ENCODE data around the gene KAZALD1. TPM values are rescaled to one million over a fixed set of nuclear protein-coding genes. Genes with fewer than 3 reads are reported as not detected.
A peak's percentile ranks its signal among the peaks of the same experiment; 100 is the strongest.

Gene KAZALD1
- total and polyA plus RNA-seq, 4 donors: 4.1 to 12.1 (median 7.4) TPM

DNA sequence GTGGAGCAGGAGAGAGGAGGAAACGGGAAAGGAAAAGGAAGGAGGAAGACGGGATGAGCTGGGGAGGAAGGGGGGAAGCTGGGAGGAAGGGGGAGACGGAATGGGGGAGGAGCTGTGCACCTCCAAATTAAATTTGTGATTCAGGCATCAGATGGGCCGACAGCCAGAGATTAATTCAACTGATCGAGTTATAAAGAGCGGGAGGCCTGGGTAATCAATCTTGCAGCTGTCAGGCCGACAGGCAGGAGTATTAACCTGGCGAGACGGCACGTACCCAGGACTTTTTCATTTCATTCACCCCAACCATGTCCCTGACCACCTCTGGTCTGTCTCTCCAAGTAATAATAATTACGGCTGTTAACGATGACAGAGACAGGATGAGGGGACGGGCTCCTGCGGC, 26.2 kb downstream of the KAZALD1 start:
- H3K9me3 ChIP-seq (ENCODE audit: control insufficient read depth in 4 of 4, insufficient read depth in 3 of 4, low read length in 3 of 4): no peaks in the 10 kb centered on the region
- DNase-seq (no peak), ATAC-seq (ENCODE audit: insufficient read depth, low FRiP score) (no peak)
- no peak overlapping the region for H3K9ac ChIP-seq (ENCODE audit: insufficient read depth in 1 of 2, low read length in 2 of 2)
- TF ChIP-seq, protein P1, sequence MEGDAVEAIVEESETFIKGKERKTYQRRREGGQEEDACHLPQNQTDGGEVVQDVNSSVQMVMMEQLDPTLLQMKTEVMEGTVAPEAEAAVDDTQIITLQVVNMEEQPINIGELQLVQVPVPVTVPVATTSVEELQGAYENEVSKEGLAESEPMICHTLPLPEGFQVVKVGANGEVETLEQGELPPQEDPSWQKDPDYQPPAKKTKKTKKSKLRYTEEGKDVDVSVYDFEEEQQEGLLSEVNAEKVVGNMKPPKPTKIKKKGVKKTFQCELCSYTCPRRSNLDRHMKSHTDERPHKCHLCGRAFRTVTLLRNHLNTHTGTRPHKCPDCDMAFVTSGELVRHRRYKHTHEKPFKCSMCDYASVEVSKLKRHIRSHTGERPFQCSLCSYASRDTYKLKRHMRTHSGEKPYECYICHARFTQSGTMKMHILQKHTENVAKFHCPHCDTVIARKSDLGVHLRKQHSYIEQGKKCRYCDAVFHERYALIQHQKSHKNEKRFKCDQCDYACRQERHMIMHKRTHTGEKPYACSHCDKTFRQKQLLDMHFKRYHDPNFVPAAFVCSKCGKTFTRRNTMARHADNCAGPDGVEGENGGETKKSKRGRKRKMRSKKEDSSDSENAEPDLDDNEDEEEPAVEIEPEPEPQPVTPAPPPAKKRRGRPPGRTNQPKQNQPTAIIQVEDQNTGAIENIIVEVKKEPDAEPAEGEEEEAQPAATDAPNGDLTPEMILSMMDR (IDR thresholded peaks at IDR 0.05; ENCODE audit: control extremely low read depth, extremely low read depth): no peak
- peaks cover 0 to 5% (median 0%) of the 10 kb centered on the region in 5 donors for H3K4me1 ChIP-seq (ENCODE audit: control insufficient read depth in 5 of 5, insufficient read depth in 5 of 5, low read length in 5 of 5)
- no peak overlapping the region for H3K27ac ChIP-seq (ENCODE audit: low read depth in 1 of 2, low read length in 1 of 2)
- peaks cover 3 to 26% (median 5%) of the 10 kb centered on the region in 3 donors for H3K27me3 ChIP-seq (ENCODE audit: control insufficient read depth in 3 of 3, insufficient read depth in 3 of 3, low read length in 2 of 3)
- WGBS, 2 donors: 19 to 25% methylated on average over 14 of the region's 14 CpGs
- no peak overlapping the region for H3K4me3 ChIP-seq
- no peaks in the 10 kb centered on the region for H3K36me3 ChIP-seq (ENCODE audit: control insufficient read depth in 4 of 4, insufficient read depth in 4 of 4, low read length in 4 of 4)

DNA sequence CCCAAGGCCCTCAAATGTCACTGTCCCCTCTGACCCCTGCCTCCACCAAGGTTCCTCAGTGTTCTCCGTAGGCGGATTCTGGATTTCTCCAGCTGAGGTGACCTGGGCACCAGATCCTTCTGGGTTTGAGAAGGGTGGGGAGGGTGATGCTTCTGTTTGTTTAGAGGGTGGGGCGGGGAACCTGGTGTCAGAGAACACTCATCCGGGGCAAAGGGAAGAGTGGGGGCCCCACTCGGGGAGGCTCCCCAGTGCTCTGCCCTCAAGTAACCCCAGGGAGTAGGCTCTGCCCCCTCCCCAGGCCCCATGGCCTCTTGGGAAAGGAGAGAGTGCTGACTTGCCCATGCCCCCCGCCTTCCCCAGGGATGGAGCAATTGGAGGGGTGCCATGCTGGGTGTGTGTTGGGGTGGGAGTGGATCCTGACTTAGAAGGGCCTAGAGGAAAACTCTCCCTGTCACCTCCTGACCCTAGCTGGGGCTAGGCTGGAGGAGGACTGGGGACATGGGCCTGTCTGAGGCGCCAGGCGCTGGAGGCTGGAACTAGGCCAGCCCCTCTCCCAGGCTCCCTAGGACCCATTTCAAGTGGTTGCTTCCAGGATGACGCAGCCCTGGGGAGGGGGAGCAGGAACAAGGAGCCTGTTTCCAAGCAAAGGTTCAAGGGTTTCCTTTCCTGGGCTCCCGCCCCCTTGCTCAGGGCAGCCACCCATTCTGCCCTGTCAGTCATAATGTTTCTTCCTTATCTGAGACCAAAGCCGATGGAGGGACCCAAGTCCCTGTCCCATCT, 27.9 kb downstream of the KAZALD1 start:
- Histone ChIP-seq H3K9ac (ENCODE audit: insufficient read depth in 1 of 2, low read length in 2 of 2) (no peak overlapping the region), H3K36me3 (ENCODE audit: control insufficient read depth in 4 of 4, insufficient read depth in 4 of 4, low read length in 4 of 4) (no peaks in the 10 kb centered on the region), H3K27ac (ENCODE audit: low read depth in 1 of 2, low read length in 1 of 2) (no peak overlapping the region), H3K27me3 (ENCODE audit: control insufficient read depth in 3 of 3, insufficient read depth in 3 of 3, low read length in 2 of 3) (peaks cover 3 to 25% (median 9%) of the 10 kb centered on the region in 3 donors), H3K9me3 (ENCODE audit: control insufficient read depth in 4 of 4, insufficient read depth in 3 of 4, low read length in 3 of 4) (no peaks in the 10 kb centered on the region), H3K4me1 (ENCODE audit: control insufficient read depth in 5 of 5, insufficient read depth in 5 of 5, low read length in 5 of 5) (peaks cover 0 to 23% (median 2%) of the 10 kb centered on the region in 5 donors), H3K4me3 (no peak overlapping the region)
- WGBS, 2 donors: 66 to 79% methylated on average over 11 of the region's 11 CpGs
- TF ChIP-seq, protein P1 (IDR thresholded peaks at IDR 0.05; ENCODE audit: control extremely low read depth, extremely low read depth): no peak
- ATAC-seq (ENCODE audit: insufficient read depth, low FRiP score): no peak
- peak; percentile 13 to 44 (median 39) for DNase-seq

DNA sequence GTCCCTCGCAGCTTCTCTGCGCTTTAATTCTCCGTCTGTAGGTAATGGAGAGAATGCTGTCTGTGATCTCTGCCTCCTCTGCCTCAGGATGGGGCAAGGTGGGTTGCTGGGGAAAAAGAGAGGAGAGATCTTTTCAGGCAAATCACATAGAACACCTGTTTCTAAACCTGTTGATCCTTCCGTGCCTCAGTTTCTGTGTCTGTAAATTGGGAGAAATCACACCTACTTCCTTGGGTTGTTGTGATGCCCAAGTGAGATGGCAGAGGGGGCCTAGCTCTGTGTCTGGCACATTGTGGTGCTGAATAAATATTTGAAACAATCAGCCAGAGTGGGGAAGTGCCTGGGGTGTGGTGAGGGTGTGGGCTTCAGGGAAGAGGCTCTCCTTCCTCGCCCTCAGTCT, 28.8 kb downstream of the KAZALD1 start:
- Histone ChIP-seq H3K9ac (ENCODE audit: insufficient read depth in 1 of 2, low read length in 2 of 2) (no peak overlapping the region), H3K9me3 (ENCODE audit: control insufficient read depth in 4 of 4, insufficient read depth in 3 of 4, low read length in 3 of 4) (peaks cover 0 to 2% (median 0%) of the 10 kb centered on the region in 4 donors), H3K27ac (ENCODE audit: low read depth in 1 of 2, low read length in 1 of 2) (no peak overlapping the region), H3K4me1 (ENCODE audit: control insufficient read depth in 5 of 5, insufficient read depth in 5 of 5, low read length in 5 of 5) (peaks cover 0 to 25% (median 2%) of the 10 kb centered on the region in 5 donors), H3K36me3 (ENCODE audit: control insufficient read depth in 4 of 4, insufficient read depth in 4 of 4, low read length in 4 of 4) (no peaks in the 10 kb centered on the region), H3K4me3 (no peak overlapping the region), H3K27me3 (ENCODE audit: control insufficient read depth in 3 of 3, insufficient read depth in 3 of 3, low read length in 2 of 3) (peaks cover 3 to 23% (median 9%) of the 10 kb centered on the region in 3 donors)
- 86 to 91% methylated on average over 5 of the region's 5 CpGs for WGBS, 2 donors
- ATAC-seq (ENCODE audit: insufficient read depth, low FRiP score): no peak
- TF ChIP-seq, protein P1 (IDR thresholded peaks at IDR 0.05; ENCODE audit: control extremely low read depth, extremely low read depth): no peak
- DNase-seq: no peak
